OCI-LY7 (cell line): ENCODE measurements around the gene ARHGAP9.

ENCODE experiments used
- EZH2phosphoT487 ChIP-seq: fragments of 200-600 bp; sonication (generic); IDR thresholded peaks from 2 replicates; pipeline ENCODE4 v1.6.1; 2018; ENCODE audit warnings: low read depth, borderline replicate concordance, mild to moderate bottlenecking, mixed run types, antibody characterized with exemption, low read length, moderate library complexity, mixed read lengths
- TF ChIP-seq, protein P1 (sequence below): fragments of 200-600 bp; sonication (generic); conservative IDR thresholded peaks from 2 replicates; pipeline ENCODE4 v1.5.1; 2014; ENCODE audit warnings: mild to moderate bottlenecking, antibody characterized with exemption, low read length, moderate library complexity, mixed read lengths

GRCh38 chr12:57476162-57476992 lies 3.3 kb downstream of the ARHGAP9 start:
- no peak for TF ChIP-seq EZH2phosphoT487
- TF ChIP-seq, protein P1, sequence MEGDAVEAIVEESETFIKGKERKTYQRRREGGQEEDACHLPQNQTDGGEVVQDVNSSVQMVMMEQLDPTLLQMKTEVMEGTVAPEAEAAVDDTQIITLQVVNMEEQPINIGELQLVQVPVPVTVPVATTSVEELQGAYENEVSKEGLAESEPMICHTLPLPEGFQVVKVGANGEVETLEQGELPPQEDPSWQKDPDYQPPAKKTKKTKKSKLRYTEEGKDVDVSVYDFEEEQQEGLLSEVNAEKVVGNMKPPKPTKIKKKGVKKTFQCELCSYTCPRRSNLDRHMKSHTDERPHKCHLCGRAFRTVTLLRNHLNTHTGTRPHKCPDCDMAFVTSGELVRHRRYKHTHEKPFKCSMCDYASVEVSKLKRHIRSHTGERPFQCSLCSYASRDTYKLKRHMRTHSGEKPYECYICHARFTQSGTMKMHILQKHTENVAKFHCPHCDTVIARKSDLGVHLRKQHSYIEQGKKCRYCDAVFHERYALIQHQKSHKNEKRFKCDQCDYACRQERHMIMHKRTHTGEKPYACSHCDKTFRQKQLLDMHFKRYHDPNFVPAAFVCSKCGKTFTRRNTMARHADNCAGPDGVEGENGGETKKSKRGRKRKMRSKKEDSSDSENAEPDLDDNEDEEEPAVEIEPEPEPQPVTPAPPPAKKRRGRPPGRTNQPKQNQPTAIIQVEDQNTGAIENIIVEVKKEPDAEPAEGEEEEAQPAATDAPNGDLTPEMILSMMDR: peak; percentile 91
